ENCODE data around the gene C19orf38.

DNA sequence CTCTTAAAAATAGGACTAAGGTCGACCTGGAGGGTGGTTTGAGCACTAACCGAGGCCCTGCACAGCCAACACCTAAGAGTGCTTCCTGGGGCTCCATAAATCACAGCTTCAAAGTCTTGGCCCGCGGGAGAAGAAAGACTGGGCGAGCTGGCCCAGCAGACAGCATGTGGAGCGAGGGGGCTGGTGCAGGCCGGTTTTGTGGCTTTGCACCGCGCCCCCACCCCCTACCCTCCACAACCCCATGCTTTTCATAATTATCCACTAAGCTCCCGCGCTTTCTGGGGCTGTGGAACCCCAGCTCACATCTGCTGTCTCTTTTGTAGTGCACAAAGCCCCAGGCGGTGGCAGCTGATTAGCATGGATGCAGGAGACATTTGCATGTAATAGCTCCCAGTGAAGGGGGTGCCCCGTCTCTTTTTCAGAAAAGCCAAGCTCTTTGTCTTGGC lies 40.2 kb downstream of the C19orf38 start:
- no peak for TF ChIP-seq HLTF (IDR thresholded peaks at IDR 0.05)
- no peak for TF ChIP-seq POLR2A (conservative IDR thresholded peaks at IDR 0.05)
- TF ChIP-seq PHF8 (IDR thresholded peaks at IDR 0.05; ENCODE audit: borderline replicate concordance, low read length): no peak
- TF ChIP-seq, protein P1, sequence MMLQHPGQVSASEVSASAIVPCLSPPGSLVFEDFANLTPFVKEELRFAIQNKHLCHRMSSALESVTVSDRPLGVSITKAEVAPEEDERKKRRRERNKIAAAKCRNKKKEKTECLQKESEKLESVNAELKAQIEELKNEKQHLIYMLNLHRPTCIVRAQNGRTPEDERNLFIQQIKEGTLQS (IDR thresholded peaks at IDR 0.05): no peak
- TF ChIP-seq, protein P1 (CRISPR knock-in tag; conservative IDR thresholded peaks at IDR 0.05): no peak
- TF ChIP-seq, protein P2, sequence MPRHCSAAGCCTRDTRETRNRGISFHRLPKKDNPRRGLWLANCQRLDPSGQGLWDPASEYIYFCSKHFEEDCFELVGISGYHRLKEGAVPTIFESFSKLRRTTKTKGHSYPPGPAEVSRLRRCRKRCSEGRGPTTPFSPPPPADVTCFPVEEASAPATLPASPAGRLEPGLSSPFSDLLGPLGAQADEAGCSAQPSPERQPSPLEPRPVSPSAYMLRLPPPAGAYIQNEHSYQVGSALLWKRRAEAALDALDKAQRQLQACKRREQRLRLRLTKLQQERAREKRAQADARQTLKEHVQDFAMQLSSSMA (CRISPR knock-in tag; IDR thresholded peaks at IDR 0.05): no peak

All from K562 (cell line).